WTC11 (cell line): ENCODE results near the gene SEMA4F. TPM values are rescaled to one million over a fixed set of nuclear protein-coding genes. Genes with fewer than 3 reads are reported as not detected.

Experiments used
- ATAC-seq: fragments of 200-7000 bp; cut with Tn5 transposase; 2 replicates; pipeline ENCODE4 v1.10.0; 2021; ENCODE audit warnings: mild to moderate bottlenecking, moderate library complexity
- CTCF ChIA-PET: fragments of 300-600 bp; sonication (Branson Sonifier 250); formaldehyde crosslinking; loops from one replicate; lab custom pipeline; 2021; ENCODE audit warnings: antibody characterized with exemption; lab: Charles Lee
- POLR2A ChIA-PET: fragments of 350-600 bp; sonication (Branson Sonifier 250); formaldehyde crosslinking; loops from one replicate; lab custom pipeline; 2021; ENCODE audit warnings: antibody characterized with exemption; lab: Charles Lee
- DNase-seq: peaks from one replicate; pipeline ENCODE4 v3.0.0; 2021; ENCODE audit warnings: low spot score
- H3K27ac Mint-ChIP-seq: 2 replicates; pipeline ENCODE4 v1.8.0; 2021; ENCODE audit warnings: mixed read lengths
- H3K27me3 Mint-ChIP-seq: 2 replicates; pipeline ENCODE4 v1.8.0; 2021; ENCODE audit warnings: low read depth, mild to moderate bottlenecking, moderate library complexity, mixed read lengths
- H3K36me3 Mint-ChIP-seq: 2 replicates; pipeline ENCODE4 v1.8.0; 2021; ENCODE audit warnings: mixed read lengths
- H3K4me1 Mint-ChIP-seq: 2 replicates; pipeline ENCODE4 v1.8.0; 2022; ENCODE audit warnings: mixed read lengths
- H3K4me3 Mint-ChIP-seq: 2 replicates; pipeline ENCODE4 v1.8.0; 2021; ENCODE audit warnings: mild to moderate bottlenecking, moderate library complexity, mixed read lengths
- H3K9me3 Mint-ChIP-seq: 2 replicates; pipeline ENCODE4 v1.8.0; 2021; ENCODE audit warnings: mixed read lengths
- AFF4 ChIP-seq: sonication (generic); formaldehyde crosslinking; IDR thresholded peaks from 2 replicates; pipeline ENCODE4 v1.8.1; 2023; ENCODE audit warnings: mild to moderate bottlenecking, missing genetic modification reagents, borderline replicate concordance
- CREB1 ChIP-seq: sonication (generic); formaldehyde crosslinking; IDR thresholded peaks from 2 replicates; pipeline ENCODE4 v1.8.0; 2023; ENCODE audit warnings: mild to moderate bottlenecking, missing genetic modification reagents
- E2F4 ChIP-seq: sonication (generic); formaldehyde crosslinking; IDR thresholded peaks from 2 replicates; pipeline ENCODE4 v1.8.1; 2022; ENCODE audit warnings: low read depth, mild to moderate bottlenecking, moderate library complexity, missing genetic modification reagents, borderline replicate concordance
- E2F5 ChIP-seq: sonication (generic); formaldehyde crosslinking; IDR thresholded peaks from 2 replicates; pipeline ENCODE4 v1.8.1; 2022; ENCODE audit warnings: mild to moderate bottlenecking, moderate library complexity, missing genetic modification reagents
- ETV6 ChIP-seq: sonication (generic); formaldehyde crosslinking; IDR thresholded peaks from 2 replicates; pipeline ENCODE4 v1.8.1; 2022; ENCODE audit warnings: mild to moderate bottlenecking, missing genetic modification reagents
- FOXP1 ChIP-seq: sonication (generic); formaldehyde crosslinking; IDR thresholded peaks from 2 replicates; pipeline ENCODE4 v1.8.0; 2022; ENCODE audit warnings: missing genetic modification reagents, mild to moderate bottlenecking, moderate library complexity, borderline replicate concordance
- FOXP4 ChIP-seq: sonication (generic); formaldehyde crosslinking; IDR thresholded peaks from 2 replicates; pipeline ENCODE4 v1.8.0; 2022; ENCODE audit warnings: mild to moderate bottlenecking, missing genetic modification reagents
- HMGXB4 ChIP-seq: sonication (generic); formaldehyde crosslinking; IDR thresholded peaks from 2 replicates; pipeline ENCODE4 v1.8.1; 2023; ENCODE audit warnings: mild to moderate bottlenecking, moderate library complexity, missing genetic modification reagents
- IRF2 ChIP-seq: sonication (generic); formaldehyde crosslinking; IDR thresholded peaks from 2 replicates; pipeline ENCODE4 v1.8.0; 2022; ENCODE audit warnings: low read depth, missing genetic modification reagents, borderline replicate concordance
- RORB ChIP-seq: fragments of 250-450 bp; sonication (Bioruptor Pico); IDR thresholded peaks from 2 replicates; pipeline ENCODE4 v1.9.0; 2021; ENCODE audit warnings: mild to moderate bottlenecking
- SP1 ChIP-seq: sonication (generic); formaldehyde crosslinking; conservative IDR thresholded peaks from 2 replicates; pipeline ENCODE4 v1.8.1; 2022; ENCODE audit warnings: missing genetic modification reagents
- TEAD1 ChIP-seq: sonication (generic); formaldehyde crosslinking; IDR thresholded peaks from 2 replicates; pipeline ENCODE4 v1.8.0; 2022; ENCODE audit warnings: mild to moderate bottlenecking, missing genetic modification reagents
- TP53 ChIP-seq: sonication (generic); formaldehyde crosslinking; IDR thresholded peaks from 2 replicates; pipeline ENCODE4 v1.8.1; 2023; ENCODE audit warnings: mild to moderate bottlenecking, missing genetic modification reagents
- USF1 ChIP-seq: sonication (generic); formaldehyde crosslinking; IDR thresholded peaks from 2 replicates; pipeline ENCODE4 v1.8.0; 2022; ENCODE audit warnings: mild to moderate bottlenecking, missing genetic modification reagents
- ZBTB21 ChIP-seq: sonication (generic); formaldehyde crosslinking; IDR thresholded peaks from 2 replicates; pipeline ENCODE4 v1.8.1; 2023; ENCODE audit warnings: mild to moderate bottlenecking, missing genetic modification reagents, borderline replicate concordance
- ZNF219 ChIP-seq: sonication (generic); formaldehyde crosslinking; IDR thresholded peaks from 2 replicates; pipeline ENCODE4 v1.8.0; 2023; ENCODE audit warnings: missing genetic modification reagents, mild to moderate bottlenecking, borderline replicate concordance
- ZNF232 ChIP-seq: sonication (generic); formaldehyde crosslinking; IDR thresholded peaks from 2 replicates; pipeline ENCODE4 v1.8.0; 2022; ENCODE audit warnings: mild to moderate bottlenecking, missing genetic modification reagents
- ZNF263 ChIP-seq: sonication (generic); formaldehyde crosslinking; IDR thresholded peaks from 2 replicates; pipeline ENCODE4 v1.8.1; 2022; ENCODE audit warnings: low read depth, mild to moderate bottlenecking, moderate library complexity, missing genetic modification reagents
- total RNA-seq: library from RNA; stranded (reverse); gene quantifications from 3 replicates; pipeline ENCODE4 v1.2.3, GENCODE V29; 2021
- TF ChIP-seq, protein P1 (sequence below): sonication (generic); formaldehyde crosslinking; IDR thresholded peaks from 2 replicates; pipeline ENCODE4 v1.8.0; 2023; ENCODE audit warnings: missing genetic modification reagents, mild to moderate bottlenecking, borderline replicate concordance

Gene SEMA4F
- total RNA-seq, 1 experiment from 2014 or later: 5.7 TPM

DNA sequence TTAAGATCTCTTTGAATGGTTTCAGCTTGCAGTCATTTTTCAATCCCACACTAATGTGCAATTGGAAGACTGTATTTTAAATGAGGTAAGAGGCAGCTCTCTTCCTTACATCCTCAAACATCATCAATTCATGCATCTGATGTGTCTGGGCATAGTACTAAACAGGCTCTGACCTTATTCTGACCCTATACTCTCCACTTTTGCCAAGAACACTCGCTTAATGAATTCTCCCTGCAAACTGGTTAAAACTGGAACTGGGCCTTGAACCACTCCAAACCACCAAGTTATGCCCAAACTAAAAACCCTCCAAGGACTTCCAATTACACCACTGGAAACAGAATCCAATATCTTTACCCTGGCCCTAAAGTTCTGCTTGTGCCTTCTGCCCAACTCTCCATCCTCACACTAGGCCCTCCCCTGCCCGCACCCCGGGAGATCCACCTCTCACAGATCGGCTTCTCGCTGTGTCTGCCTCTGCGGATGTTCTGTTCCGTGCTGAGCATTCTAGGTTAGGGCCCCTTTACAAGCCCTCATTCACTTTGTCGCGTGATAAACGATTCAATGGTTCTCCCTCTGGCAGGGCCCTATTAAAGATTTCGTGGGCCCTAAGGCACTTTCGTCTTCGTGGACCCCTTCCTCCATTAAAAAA, 7.1 kb upstream of the SEMA4F start (continued):
- TF ChIP-seq, protein P1, sequence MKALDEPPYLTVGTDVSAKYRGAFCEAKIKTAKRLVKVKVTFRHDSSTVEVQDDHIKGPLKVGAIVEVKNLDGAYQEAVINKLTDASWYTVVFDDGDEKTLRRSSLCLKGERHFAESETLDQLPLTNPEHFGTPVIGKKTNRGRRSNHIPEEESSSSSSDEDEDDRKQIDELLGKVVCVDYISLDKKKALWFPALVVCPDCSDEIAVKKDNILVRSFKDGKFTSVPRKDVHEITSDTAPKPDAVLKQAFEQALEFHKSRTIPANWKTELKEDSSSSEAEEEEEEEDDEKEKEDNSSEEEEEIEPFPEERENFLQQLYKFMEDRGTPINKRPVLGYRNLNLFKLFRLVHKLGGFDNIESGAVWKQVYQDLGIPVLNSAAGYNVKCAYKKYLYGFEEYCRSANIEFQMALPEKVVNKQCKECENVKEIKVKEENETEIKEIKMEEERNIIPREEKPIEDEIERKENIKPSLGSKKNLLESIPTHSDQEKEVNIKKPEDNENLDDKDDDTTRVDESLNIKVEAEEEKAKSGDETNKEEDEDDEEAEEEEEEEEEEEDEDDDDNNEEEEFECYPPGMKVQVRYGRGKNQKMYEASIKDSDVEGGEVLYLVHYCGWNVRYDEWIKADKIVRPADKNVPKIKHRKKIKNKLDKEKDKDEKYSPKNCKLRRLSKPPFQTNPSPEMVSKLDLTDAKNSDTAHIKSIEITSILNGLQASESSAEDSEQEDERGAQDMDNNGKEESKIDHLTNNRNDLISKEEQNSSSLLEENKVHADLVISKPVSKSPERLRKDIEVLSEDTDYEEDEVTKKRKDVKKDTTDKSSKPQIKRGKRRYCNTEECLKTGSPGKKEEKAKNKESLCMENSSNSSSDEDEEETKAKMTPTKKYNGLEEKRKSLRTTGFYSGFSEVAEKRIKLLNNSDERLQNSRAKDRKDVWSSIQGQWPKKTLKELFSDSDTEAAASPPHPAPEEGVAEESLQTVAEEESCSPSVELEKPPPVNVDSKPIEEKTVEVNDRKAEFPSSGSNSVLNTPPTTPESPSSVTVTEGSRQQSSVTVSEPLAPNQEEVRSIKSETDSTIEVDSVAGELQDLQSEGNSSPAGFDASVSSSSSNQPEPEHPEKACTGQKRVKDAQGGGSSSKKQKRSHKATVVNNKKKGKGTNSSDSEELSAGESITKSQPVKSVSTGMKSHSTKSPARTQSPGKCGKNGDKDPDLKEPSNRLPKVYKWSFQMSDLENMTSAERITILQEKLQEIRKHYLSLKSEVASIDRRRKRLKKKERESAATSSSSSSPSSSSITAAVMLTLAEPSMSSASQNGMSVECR (CRISPR knock-in tag): no peak

DNA sequence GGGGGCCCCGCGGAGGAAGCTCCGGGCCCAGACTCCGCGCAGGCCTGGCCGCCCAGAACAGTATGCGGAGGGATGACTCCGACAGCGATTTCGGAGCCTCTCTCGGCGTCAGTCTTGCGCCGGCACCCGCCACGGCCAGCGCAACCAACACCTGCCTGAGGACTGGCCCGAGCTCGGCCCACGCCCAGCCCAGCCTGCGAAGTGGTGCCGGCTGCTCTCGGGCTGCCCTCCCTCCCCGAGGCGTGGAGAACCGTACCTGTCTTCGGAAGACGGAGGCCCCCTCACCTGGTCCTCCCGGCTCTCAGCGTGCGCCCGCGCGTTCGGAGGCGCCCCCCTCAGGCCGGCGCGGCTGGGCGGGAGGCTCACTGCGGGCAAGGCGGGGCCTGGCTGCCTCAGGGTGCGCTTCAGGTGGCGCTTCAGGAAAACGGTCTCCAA, 6.0 kb upstream of the SEMA4F start, which contains the start of gene M1AP:
Gene M1AP (minus strand): TSS at position 322 of the 435 bp plus-strand sequence. CDS start 8,055 bp downstream, outside the sequence.
- peak within 1 kb of the TSS; percentile 63 for H3K4me3 Mint-ChIP-seq
- ChIA-PET POLR2A (interaction anchor here (0.9 kb wide), 1 partner anchor 187 kb away, joined by 3 read pairs; no protein-coding TSS in a partner anchor), CTCF (interaction anchor here (1.0 to 1.4 kb wide), 3 partner anchors 14 to 76 kb away, joined by 4 to 5 read pairs (median 4); no protein-coding TSS in a partner anchor)
- DNase-seq (peak; percentile 76), ATAC-seq (peak; percentile 92)
- peaks cover 42% of the 10 kb centered on the region for H3K27me3 Mint-ChIP-seq
- H3K27ac Mint-ChIP-seq: no peak within 1 kb of the TSS
- peaks cover 18% of the 10 kb centered on the region for H3K9me3 Mint-ChIP-seq
- peaks cover 2% of the 10 kb centered on the region; the same call in 1 of the 2 replicates for H3K36me3 Mint-ChIP-seq
- H3K4me1 Mint-ChIP-seq: peaks cover 19% of the 10 kb centered on the region
- peak; percentile 71 for TF ChIP-seq SP1 (CRISPR knock-in tag)
- peak; percentile 51; the same call in 1 of the 2 replicates for TF ChIP-seq ZNF219 (CRISPR knock-in tag)
- no peak for TF ChIP-seq IRF2 (CRISPR knock-in tag)
- peak; percentile 85 for TF ChIP-seq TEAD1 (CRISPR knock-in tag)
- TF ChIP-seq ZBTB21 (CRISPR knock-in tag): peak; percentile 86; the same call in 1 of the 2 replicates
- TF ChIP-seq E2F5 (CRISPR knock-in tag): peak; percentile 82
- peak; percentile 98 for TF ChIP-seq HMGXB4 (CRISPR knock-in tag)
- TF ChIP-seq ZNF263 (CRISPR knock-in tag): peak; percentile 74; the same call in 1 of the 2 replicates
- TF ChIP-seq E2F4: no peak
- peak; percentile 72; the same call in 1 of the 2 replicates for TF ChIP-seq AFF4 (CRISPR knock-in tag)
- TF ChIP-seq ZNF232 (CRISPR knock-in tag): peak; percentile 80; the same call in 1 of the 2 replicates
- TF ChIP-seq FOXP1: peak; percentile 75; the same call in 1 of the 2 replicates
- TF ChIP-seq FOXP4 (CRISPR knock-in tag): peak; percentile 78
- TF ChIP-seq ETV6 (CRISPR knock-in tag): 0 out of 2 replicates have a peak, but pooled peaks have one; percentile 72
- peak; percentile 72; the same call in 1 of the 2 replicates for TF ChIP-seq TP53 (CRISPR knock-in tag)
- peak; percentile 60; the same call in 1 of the 2 replicates for TF ChIP-seq USF1 (CRISPR knock-in tag)
- TF ChIP-seq RORB: no peak
- peak; percentile 70; the same call in 1 of the 2 replicates for TF ChIP-seq CREB1 (CRISPR knock-in tag)
